IMR-90 (cell line): ENCODE measurements around the gene CYP2J2. TPM values are rescaled to one million over a fixed set of nuclear protein-coding genes. Genes with fewer than 3 reads are reported as not detected.

ENCODE experiments used
- ATAC-seq: fragments of 200-7000 bp; cut with Tn5 transposase; 2 replicates; pipeline ENCODE4 v1.9.1; 2020; ENCODE audit warnings: low read depth, mild to moderate bottlenecking, moderate library complexity
- BruUV-seq: library from RNA; stranded (reverse); fragments of 400-500 nt; replicated peaks from 2 replicates; lab custom pipeline; 2021; lab: Mats Ljungman, UMichigan
- CTCF ChIA-PET: fragments of 300-600 bp; formaldehyde crosslinking; extraction: SDS; loops from one replicate; lab custom pipeline; 2021; ENCODE audit warnings: antibody characterized with exemption; lab: Yijun Ruan, JAX
- POLR2A ChIA-PET: fragments of 300-600 bp; sonication (Branson Sonifier 250); formaldehyde crosslinking; loops from one replicate; lab custom pipeline; 2022; ENCODE audit warnings: antibody characterized with exemption; ENCODE audit not compliant: unreplicated experiment; lab: Charles Lee
- DNase-seq: peaks from one replicate; pipeline ENCODE4 v3.0.0; 2013
- H2AFZ ChIP-seq: replicated peaks from 2 replicates; pipeline ENCODE3; 2013; ENCODE audit warnings: low read length, mild to moderate bottlenecking; ENCODE audit not compliant: poor library complexity
- H2AK5ac ChIP-seq: 2 replicates; pipeline ENCODE4 v1.6.1; 2013; ENCODE audit warnings: low read depth, low read length, inconsistent platforms
- H2AK9ac ChIP-seq: replicated peaks from 2 replicates; pipeline ENCODE3; 2013; ENCODE audit warnings: mild to moderate bottlenecking, low read depth, low read length, moderate library complexity; ENCODE audit not compliant: poor library complexity
- H2BK120ac ChIP-seq: 2 replicates; pipeline ENCODE4 v1.6.1; 2013; ENCODE audit warnings: low read depth, low read length, inconsistent platforms
- H2BK15ac ChIP-seq: 3 replicates; pipeline ENCODE4 v1.6.1; 2013; ENCODE audit warnings: low read depth, low read length, inconsistent platforms
- H2BK20ac ChIP-seq: 2 replicates; pipeline ENCODE4 v1.6.1; 2013; ENCODE audit warnings: low read depth, mild to moderate bottlenecking, inconsistent platforms, low read length, moderate library complexity
- H2BK5ac ChIP-seq: 2 replicates; pipeline ENCODE4 v1.6.1; 2013; ENCODE audit warnings: mild to moderate bottlenecking, low read depth, low read length, inconsistent platforms; ENCODE audit not compliant: poor library complexity, severe bottlenecking
- H3K14ac ChIP-seq: replicated peaks from 2 replicates; pipeline ENCODE4 v1.6.1; 2013; ENCODE audit warnings: low read depth, low read length, inconsistent platforms
- H3K18ac ChIP-seq: 2 replicates; pipeline ENCODE4 v1.6.1; 2013; ENCODE audit warnings: low read depth, low read length, control low read depth
- H3K23ac ChIP-seq: 2 replicates; pipeline ENCODE4 v1.6.1; 2013; ENCODE audit warnings: low read depth, low read length, inconsistent platforms
- H3K27ac ChIP-seq: 2 replicates; pipeline ENCODE4 v1.5.1; 2013; ENCODE audit warnings: mild to moderate bottlenecking, control low read depth, low read length; ENCODE audit not compliant: insufficient read depth
- H3K27me3 ChIP-seq: 2 replicates; pipeline ENCODE4 v1.6.1; 2013; ENCODE audit warnings: low read length; ENCODE audit not compliant: control insufficient read depth, insufficient read depth
- H3K36me3 ChIP-seq: 2 replicates; pipeline ENCODE4 v1.6.1; 2013; ENCODE audit warnings: low read length, mixed read lengths; ENCODE audit not compliant: control insufficient read depth, insufficient read depth
- H3K4ac ChIP-seq: 2 replicates; pipeline ENCODE4 v1.6.1; 2013; ENCODE audit warnings: low read depth, low read length, inconsistent platforms
- H3K4me1 ChIP-seq: 2 replicates; pipeline ENCODE4 v1.6.1; 2013; ENCODE audit warnings: low read length, mixed read lengths; ENCODE audit not compliant: control insufficient read depth, insufficient read depth
- H3K4me2 ChIP-seq: 2 replicates; pipeline ENCODE4 v1.6.1; 2013; ENCODE audit warnings: low read depth, mild to moderate bottlenecking, control low read depth, low read length, moderate library complexity
- H3K4me3 ChIP-seq: 2 replicates; pipeline ENCODE4 v1.5.1; 2013; ENCODE audit warnings: low read depth, mild to moderate bottlenecking, control low read depth, low read length, moderate library complexity; ENCODE audit not compliant: insufficient read depth
- H3K56ac ChIP-seq: 2 replicates; pipeline ENCODE4 v1.6.1; 2013; ENCODE audit warnings: low read length, inconsistent platforms; ENCODE audit not compliant: insufficient read depth; ENCODE audit errors: extremely low read depth
- H3K79me1 ChIP-seq, 2 experiments: 2 replicates each; pipeline ENCODE4 v1.6.1; 2013; ENCODE audit warnings: low read length in 2 of 2, inconsistent platforms in 1 of 2, low read depth in 1 of 2
- H3K9ac ChIP-seq: 2 replicates; pipeline ENCODE4 v1.6.1; 2013; ENCODE audit warnings: low read depth, low read length, control low read depth
- H3K9me1 ChIP-seq: 2 replicates; pipeline ENCODE4 v1.6.1; 2013; ENCODE audit warnings: low read length, inconsistent platforms; ENCODE audit not compliant: insufficient read depth
- H3K9me3 ChIP-seq: 2 replicates; pipeline ENCODE4 v1.6.1; 2013; ENCODE audit warnings: low read length; ENCODE audit not compliant: control insufficient read depth, insufficient read depth
- H4K20me1 ChIP-seq: 2 replicates; pipeline ENCODE4 v1.6.1; 2013; ENCODE audit warnings: low read length, inconsistent platforms; ENCODE audit not compliant: insufficient read depth
- H4K5ac ChIP-seq: 2 replicates; pipeline ENCODE4 v1.6.1; 2013; ENCODE audit warnings: mild to moderate bottlenecking, low read depth, low read length, control low read depth
- H4K8ac ChIP-seq, 2 experiments: 2 replicates each; pipeline ENCODE4 v1.6.1; 2013; ENCODE audit warnings: low read depth in 2 of 2, low read length in 2 of 2, control low read depth in 1 of 2, inconsistent platforms in 1 of 2
- H4K91ac ChIP-seq: 2 replicates; pipeline ENCODE4 v1.6.1; 2013; ENCODE audit warnings: low read depth, low read length, inconsistent platforms; ENCODE audit not compliant: insufficient read depth
- BHLHE40 ChIP-seq: fragments of 150-350 bp; IDR thresholded peaks from 2 replicates; pipeline ENCODE4 v1.6.1; 2016; ENCODE audit warnings: mild to moderate bottlenecking, low read depth, low read length
- CEBPB ChIP-seq: IDR thresholded peaks from 2 replicates; pipeline ENCODE4 v1.6.1; 2012; ENCODE audit warnings: low read depth, low read length, improper control_type of control experiment
- CTCF ChIP-seq: conservative IDR thresholded peaks from 2 replicates; pipeline ENCODE4 v1.5.1; 2012; ENCODE audit warnings: mild to moderate bottlenecking, low read depth, low read length, improper control_type of control experiment
- ELK1 ChIP-seq: fragments of 150-350 bp; IDR thresholded peaks from 2 replicates; pipeline ENCODE4 v1.6.1; 2016; ENCODE audit warnings: low read depth, mild to moderate bottlenecking, low read length, moderate library complexity, borderline replicate concordance
- FOS ChIP-seq: fragments of 150-350 bp; IDR thresholded peaks from 2 replicates; pipeline ENCODE4 v1.6.1; 2016; ENCODE audit warnings: low read depth, low read length
- MAFK ChIP-seq: IDR thresholded peaks from 2 replicates; pipeline ENCODE4 v1.6.1; 2012; ENCODE audit warnings: low read depth, low read length, improper control_type of control experiment
- MAZ ChIP-seq: IDR thresholded peaks from 2 replicates; pipeline ENCODE4 v1.6.1; 2012; ENCODE audit warnings: low read depth, mild to moderate bottlenecking, low read length, improper control_type of control experiment, moderate library complexity, borderline replicate concordance
- MXI1 ChIP-seq: IDR thresholded peaks from 2 replicates; pipeline ENCODE4 v1.6.1; 2012; ENCODE audit warnings: low read depth, mild to moderate bottlenecking, low read length, moderate library complexity, borderline replicate concordance
- NFE2L2 ChIP-seq: fragments of 150-350 bp; IDR thresholded peaks from 2 replicates; pipeline ENCODE4 v1.6.1; 2016; ENCODE audit warnings: low read depth, mild to moderate bottlenecking, low read length
- POLR2A ChIP-seq: IDR thresholded peaks from 2 replicates; pipeline ENCODE4 v1.6.1; 2012; ENCODE audit warnings: mild to moderate bottlenecking, low read depth, low read length
- RAD21 ChIP-seq: IDR thresholded peaks from 2 replicates; pipeline ENCODE4 v1.6.1; 2012; ENCODE audit warnings: low read length, improper control_type of control experiment
- RCOR1 ChIP-seq: IDR thresholded peaks from 2 replicates; pipeline ENCODE4 v1.6.1; 2012; ENCODE audit warnings: mild to moderate bottlenecking, low read length, improper control_type of control experiment; ENCODE audit not compliant: insufficient replicate concordance
- RFX5 ChIP-seq: IDR thresholded peaks from 2 replicates; pipeline ENCODE4 v1.8.0; 2012; ENCODE audit warnings: low read depth, mild to moderate bottlenecking, low read length, moderate library complexity
- SMC3 ChIP-seq: fragments of 150-350 bp; IDR thresholded peaks from 2 replicates; pipeline ENCODE4 v1.6.1; 2016; ENCODE audit warnings: low read depth, mild to moderate bottlenecking, antibody characterized with exemption, low read length, moderate library complexity
- USF2 ChIP-seq: fragments of 150-350 bp; IDR thresholded peaks from 2 replicates; pipeline ENCODE4 v1.6.1; 2017; ENCODE audit warnings: mild to moderate bottlenecking, antibody characterized with exemption, low read length, low read depth
- WGBS, 2 experiments: methylation state at CpG; one replicate each; pipeline versions ENCODE4 v1.1.5 to v1.1.7; 2013; ENCODE audit warnings: missing lambda C conversion rate in 2 of 2; ENCODE audit not compliant: insufficient read length in 1 of 2; ENCODE audit errors: extremely low coverage in 2 of 2; 5-methylcytosine and 5-hydroxymethylcytosine counted together
- dilution Hi-C: fragments of 300-500 bp; cut with HindIII; formaldehyde crosslinking; loops from one replicate; pipeline ENCODE4 v1.14.3; 2018; ENCODE audit warnings: low sequenced_read_pairs; ENCODE audit not compliant: unreplicated experiment
- in situ Hi-C: fragments of 300-500 bp; cut with MboI; formaldehyde crosslinking; loops from 3 replicates; pipeline ENCODE4 v1.14.3; 2019; ENCODE audit warnings: low sequenced_read_pairs, inconsistent platforms, mixed read lengths
- intact Hi-C: fragments of 100-400 bp; cut with micrococcal nuclease; formaldehyde crosslinking; loops from 2 replicates; pipeline ENCODE4 v1.10.0; 2022
- polyA plus RNA-seq, 3 experiments: library from polyadenylated mRNA; depleted of rRNA; stranded (reverse); fragments of >200 nt; gene quantifications; 2 replicates each; pipeline ENCODE4 v1.2.3, GENCODE V29; 2012; ENCODE audit warnings: low replicate concordance in 1 of 3
- total RNA-seq: library from RNA; depleted of rRNA; stranded (reverse); fragments of >200 nt; gene quantifications from 2 replicates; pipeline ENCODE4 v1.2.3, GENCODE V29; 2012

Gene CYP2J2
- total and polyA plus RNA-seq, 2 of the 4 experiments (the other 2 are of a cell fraction), result 0.18 TPM; not detected in 1

GRCh38 chr1:59945790-59946189 lies 19.2 kb upstream of the CYP2J2 start:
- no peaks in the 10 kb centered on the region for H3K79me1 ChIP-seq
- intact Hi-C loops, result loop anchor here (2.0 to 5.0 kb wide), 7 partner anchors 168 to 1428 kb away; partner anchors contain the start of genes FGGY and JUN
- ChIA-PET CTCF (no interaction called here), POLR2A (no interaction called here)
- no peak overlapping the region for H4K91ac ChIP-seq
- H3K27me3 ChIP-seq, result no peaks in the 10 kb centered on the region; the same call in 1 of the 2 replicates
- H2BK20ac ChIP-seq, result no peak overlapping the region
- no peak overlapping the region for H2BK15ac ChIP-seq
- H3K27ac ChIP-seq, result no peak overlapping the region
- H3K56ac ChIP-seq, result no peak overlapping the region
- no peak overlapping the region for H2BK120ac ChIP-seq
- H2BK5ac ChIP-seq, result no peak overlapping the region
- H3K4ac ChIP-seq, result no peak overlapping the region
- no peaks in the 10 kb centered on the region for H3K4me1 ChIP-seq
- no peak for ATAC-seq
- BruUV-seq, result no TSS peak
- no peaks in the 10 kb centered on the region for H3K9me3 ChIP-seq
- H3K18ac ChIP-seq, result no peak overlapping the region
- dilution Hi-C loops, result no loop called here
- H3K4me3 ChIP-seq, result no peak overlapping the region
- no peaks in the 10 kb centered on the region for H3K9me1 ChIP-seq
- no peak overlapping the region for H3K9ac ChIP-seq
- H3K23ac ChIP-seq, result no peak overlapping the region
- no peak overlapping the region for H4K8ac ChIP-seq
- H3K36me3 ChIP-seq, result no peaks in the 10 kb centered on the region
- DNase-seq, result no peak
- H2AFZ ChIP-seq, result no peak overlapping the region
- H3K4me2 ChIP-seq, result no peak overlapping the region
- TF ChIP-seq MAZ, result no peak
- TF ChIP-seq USF2, result no peak
- no peak for TF ChIP-seq MXI1
- TF ChIP-seq NFE2L2, result no peak
- TF ChIP-seq CEBPB, result no peak
- no peak for TF ChIP-seq RCOR1
- no peak for TF ChIP-seq CTCF
- TF ChIP-seq SMC3, result no peak
- TF ChIP-seq RFX5, result no peak
- no peak for TF ChIP-seq MAFK
- TF ChIP-seq FOS, result no peak
- no peak for TF ChIP-seq POLR2A
- TF ChIP-seq RAD21, result no peak
- TF ChIP-seq ELK1, result no peak
- no peak for TF ChIP-seq BHLHE40
- in situ Hi-C loops, result loop anchor here (25.0 kb wide), 1 partner anchor 1208 kb away; no protein-coding TSS in a partner anchor
- H4K20me1 ChIP-seq, result no peaks in the 10 kb centered on the region
- H2AK9ac ChIP-seq, result no peak overlapping the region
- H4K5ac ChIP-seq, result no peak overlapping the region
- 40% methylated on average over 1 of the region's 1 CpG; no CpG with 5 or more reads in 1 of the 2 experiments for WGBS, 2 experiments
- H2AK5ac ChIP-seq, result no peak overlapping the region
- no peak overlapping the region for H3K14ac ChIP-seq
